HG03280 (cell line): ENCODE measurements around the gene CCDC116.

Experiments used
- ATAC-seq: cut with Tn5 transposase; IDR thresholded peaks from one replicate; pipeline ENCODE4 v1.9.1; 2021; ENCODE audit warnings: mild to moderate bottlenecking, moderate library complexity; ENCODE audit not compliant: unreplicated experiment

Gene CCDC116

DNA sequence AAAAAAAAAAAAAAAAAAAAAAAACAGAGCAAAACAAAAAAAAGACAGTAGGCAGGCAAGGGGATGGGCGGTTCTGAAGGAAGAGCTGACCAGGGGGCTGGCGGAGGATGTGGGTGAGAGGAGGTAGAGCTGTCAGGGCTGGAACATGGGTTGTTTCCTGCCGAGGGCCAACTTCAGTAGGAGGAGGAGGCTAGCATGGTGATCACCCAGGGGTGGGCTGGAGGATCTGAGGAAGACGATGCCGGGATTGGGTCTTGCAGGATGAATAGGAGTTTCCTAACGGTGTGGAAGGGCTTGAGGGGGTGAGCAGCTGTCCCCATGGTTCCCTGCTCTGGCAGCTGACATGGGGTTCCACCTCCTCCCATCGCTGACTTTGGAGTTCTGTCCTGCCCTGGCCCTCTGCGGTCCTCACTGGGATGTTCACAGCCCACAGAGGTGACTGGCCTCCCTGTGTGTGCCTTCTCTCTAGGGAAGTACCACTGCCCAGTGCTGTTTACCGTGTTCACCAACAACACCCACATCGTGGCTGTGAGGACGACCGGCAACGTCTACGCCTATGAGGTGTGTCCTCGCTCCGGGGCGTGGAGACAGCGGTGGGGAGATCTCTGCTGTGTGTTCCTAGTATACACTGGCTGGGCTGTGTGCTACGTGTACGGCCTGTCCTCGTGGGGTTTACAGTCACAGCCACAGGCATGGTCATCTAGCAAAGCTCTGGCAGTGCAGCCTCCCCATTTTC lies 48.4 kb downstream of the CCDC116 start:
- no peak for ATAC-seq

- no peak for ATAC-seq
These were observed 49.2 kb downstream of the CCDC116 start for GRCh38 chr22:21681566-21682370.

DNA sequence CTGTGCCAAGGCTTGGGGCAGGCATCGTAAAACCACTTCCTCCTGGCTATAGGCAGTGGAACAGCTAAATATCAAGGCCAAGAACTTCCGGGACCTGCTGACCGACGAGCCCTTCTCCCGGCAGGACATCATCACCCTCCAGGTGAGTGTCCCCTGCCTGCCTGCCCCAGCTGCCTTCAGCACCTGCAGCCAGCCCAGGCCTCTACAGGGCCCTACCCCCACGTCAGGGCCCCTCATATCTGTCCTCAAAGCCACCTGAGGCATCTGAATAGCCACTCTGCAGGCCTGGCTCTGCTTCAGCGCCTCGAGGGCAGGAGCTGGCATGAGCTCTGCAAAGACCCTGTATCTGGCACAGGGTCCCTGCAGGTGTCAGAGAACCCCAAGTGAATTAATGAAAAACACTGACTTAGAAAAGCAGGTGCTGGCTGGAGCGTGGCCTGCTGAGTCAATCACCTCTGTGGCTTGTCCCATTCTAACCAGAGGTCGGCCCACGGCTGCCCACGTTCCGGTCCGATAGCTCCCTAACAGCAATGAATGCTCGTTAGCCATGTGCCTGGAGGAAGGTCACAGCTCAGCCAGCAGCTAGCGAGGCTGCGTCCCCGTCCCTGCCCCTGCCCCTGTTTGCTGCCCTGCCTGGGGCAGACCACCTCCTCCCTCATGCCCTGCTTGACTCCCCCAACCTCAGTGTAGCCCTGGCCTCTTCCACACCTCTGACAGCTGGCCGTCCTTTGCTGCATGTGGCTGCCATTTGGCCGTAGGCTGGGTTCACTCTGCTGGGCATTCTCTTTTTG lies 50.0 kb downstream of the CCDC116 start:
- no peak for ATAC-seq

DNA sequence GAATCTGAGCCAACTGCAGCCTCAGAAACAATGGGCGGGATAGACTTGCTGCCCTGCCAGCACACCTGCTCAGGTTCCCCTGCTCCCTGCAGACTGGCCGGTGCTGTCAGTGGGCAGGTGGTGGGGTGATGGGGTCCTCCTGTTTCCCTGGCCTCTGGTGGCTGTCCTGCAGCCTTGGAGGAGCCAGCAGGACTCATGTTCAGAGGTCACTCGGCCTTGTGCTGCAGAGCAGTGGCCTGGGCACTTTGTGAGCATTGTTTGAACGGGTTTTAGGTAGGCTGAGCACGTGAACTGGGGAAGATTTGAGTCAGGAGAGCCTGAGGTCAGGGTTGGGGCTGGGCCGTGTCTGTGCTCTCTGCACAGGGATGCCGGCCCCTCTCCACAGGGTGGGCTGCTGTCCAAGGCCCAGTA lies 50.8 kb downstream of the CCDC116 start:
- no peak for ATAC-seq

GRCh38 chr22:21684492-21685163 lies 52.1 kb downstream of the CCDC116 start:
- no peak for ATAC-seq

- ATAC-seq, result no peak
These were observed 52.6 kb downstream of the CCDC116 start for GRCh38 chr22:21685164-21685513.

GRCh38 chr22:21686193-21686608 lies 53.6 kb downstream of the CCDC116 start:
- no peak for ATAC-seq
